T-helper 22 cell (primary cell): ENCODE measurements around the gene CDH16.

Experiments used
- DNase-seq: peaks from one replicate; pipeline ENCODE4 v3.0.0-alpha.2; 2020; ENCODE audit warnings: low read depth

CDH16 gene

GRCh38 chr16:66926961-66927436 is 8.3 kb upstream of the CDH16 start:
- DNase-seq, result no peak

GRCh38 chr16:66926171-66926947 is 7.7 kb upstream of the CDH16 start:
- no peak for DNase-seq

GRCh38 chr16:66925322-66925840 is 6.7 kb upstream of the CDH16 start, which contains the start of gene RRAD:
Gene RRAD (minus strand): TSS chr16:66925535. CDS start chr16:66925179, 356 bp downstream.
- no peak for DNase-seq

GRCh38 chr16:66924527-66925321 is 6.0 kb upstream of the CDH16 start:
- DNase-seq, result no peak

- no peak for DNase-seq
Measured at GRCh38 chr16:66923866-66924265, 5.2 kb upstream of the CDH16 start.

GRCh38 chr16:66923247-66923731 is 4.6 kb upstream of the CDH16 start:
- no peak for DNase-seq

GRCh38 chr16:66921729-66922450 is 3.2 kb upstream of the CDH16 start:
- DNase-seq, result no peak

- DNase-seq, result no peak
Measured at GRCh38 chr16:66920924-66921680, 2.4 kb upstream of the CDH16 start.

GRCh38 chr16:66920299-66920590 is 1.6 kb upstream of the CDH16 start:
- DNase-seq, result no peak

- no peak for DNase-seq
Measured at GRCh38 chr16:66919569-66920298, 1.0 kb upstream of the CDH16 start.

- no peak for DNase-seq
Measured at GRCh38 chr16:66918355-66918754, 330 bp downstream of the CDH16 start.

- DNase-seq, result no peak
Measured at GRCh38 chr16:66917741-66918140, 944 bp downstream of the CDH16 start.

- no peak for DNase-seq
Measured at GRCh38 chr16:66916518-66916917, 2.2 kb downstream of the CDH16 start.

- no peak for DNase-seq
Measured at GRCh38 chr16:66915041-66915440, 3.6 kb downstream of the CDH16 start.

- no peak for DNase-seq
Measured at GRCh38 chr16:66914541-66914940, 4.1 kb downstream of the CDH16 start.

GRCh38 chr16:66913711-66914110 is 5.0 kb downstream of the CDH16 start:
- no peak for DNase-seq

GRCh38 chr16:66913081-66913480 is 5.6 kb downstream of the CDH16 start:
- DNase-seq, result no peak

- no peak for DNase-seq
Measured at GRCh38 chr16:66911801-66912200, 6.9 kb downstream of the CDH16 start.

- no peak for DNase-seq
Measured at GRCh38 chr16:66911112-66911511, 7.6 kb downstream of the CDH16 start.

GRCh38 chr16:66910175-66910940 is 8.3 kb downstream of the CDH16 start:
- no peak for DNase-seq
